HL-60/S4 (cell line): Measurements from ENCODE around the gene HOXB5.

Experiments used
- in situ Hi-C: fragments of 300-500 bp; cut with MboI; formaldehyde crosslinking; loops from 2 replicates; pipeline ENCODE4 v1.14.3; 2022; ENCODE audit warnings: low sequenced_read_pairs

Gene HOXB5

DNA sequence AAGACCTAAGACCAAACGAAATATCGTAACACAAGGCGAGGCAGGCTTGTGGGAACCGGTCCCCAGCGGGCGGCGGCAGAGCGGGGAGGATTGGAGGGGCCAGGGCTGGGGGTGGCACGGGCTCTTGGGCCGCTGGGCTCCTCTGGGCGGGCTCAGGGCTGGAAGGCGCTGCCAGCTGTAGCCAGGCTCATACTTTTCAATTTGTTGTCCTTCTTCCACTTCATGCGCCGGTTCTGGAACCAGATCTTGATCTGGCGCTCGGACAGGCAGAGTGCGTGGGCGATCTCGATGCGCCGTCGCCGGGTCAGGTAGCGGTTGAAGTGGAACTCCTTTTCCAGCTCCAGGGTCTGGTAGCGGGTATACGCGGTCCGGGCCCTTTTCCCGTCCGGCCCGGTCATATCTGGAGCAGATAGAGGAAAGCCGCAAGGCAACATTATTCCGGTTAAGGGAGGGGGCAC lies 1.5 kb downstream of the HOXB5 start:
- in situ Hi-C loops, result no loop called here

GRCh38 chr17:48591255-48592056 lies 2.1 kb downstream of the HOXB5 start:
- in situ Hi-C loops, result no loop called here

DNA sequence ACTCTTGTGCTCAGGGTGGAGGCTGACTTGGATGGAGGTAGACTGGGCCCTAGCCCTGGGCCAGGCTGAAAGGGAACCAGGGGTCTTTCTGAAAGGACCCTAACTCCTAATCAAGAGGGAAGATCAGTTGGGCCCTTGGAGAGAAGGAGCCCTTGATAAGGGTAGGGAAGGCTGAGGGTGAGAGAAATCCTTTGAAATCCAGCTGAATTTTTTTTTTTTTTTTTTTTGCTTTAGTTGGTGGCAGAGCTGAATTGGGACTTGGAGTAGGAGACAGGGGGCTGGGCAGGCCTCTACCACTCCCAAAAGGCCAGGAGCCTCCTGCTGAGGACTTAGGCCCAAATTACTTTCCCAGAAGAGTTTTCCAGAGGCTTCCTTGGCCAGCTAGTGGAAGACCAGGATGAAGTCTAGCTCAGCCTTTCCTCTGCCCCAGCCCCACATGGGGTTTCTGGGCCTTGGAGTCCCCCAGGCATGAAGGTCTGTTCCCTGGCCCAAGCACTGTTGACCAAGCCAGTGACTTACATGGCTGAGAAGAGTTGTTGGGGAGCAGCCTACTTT lies 2.9 kb downstream of the HOXB5 start:
- in situ Hi-C loops, result no loop called here

GRCh38 chr17:48589831-48590606 lies 3.6 kb downstream of the HOXB5 start, which contains the start of gene HOXB3:
TSS of gene HOXB3 (minus strand) at chr17:48590241. CDS start at chr17:48552474, 37,767 bp downstream.
- in situ Hi-C loops, result no loop called here

- in situ Hi-C loops, result no loop called here
Measured at GRCh38 chr17:48589060-48589830, 4.3 kb downstream of the HOXB5 start.

- in situ Hi-C loops, result no loop called here
Measured at GRCh38 chr17:48588528-48588927, 5.1 kb downstream of the HOXB5 start.

GRCh38 chr17:48588074-48588415 lies 5.5 kb downstream of the HOXB5 start:
- in situ Hi-C loops, result no loop called here

GRCh38 chr17:48587276-48588073 lies 6.1 kb downstream of the HOXB5 start:
- in situ Hi-C loops, result no loop called here

DNA sequence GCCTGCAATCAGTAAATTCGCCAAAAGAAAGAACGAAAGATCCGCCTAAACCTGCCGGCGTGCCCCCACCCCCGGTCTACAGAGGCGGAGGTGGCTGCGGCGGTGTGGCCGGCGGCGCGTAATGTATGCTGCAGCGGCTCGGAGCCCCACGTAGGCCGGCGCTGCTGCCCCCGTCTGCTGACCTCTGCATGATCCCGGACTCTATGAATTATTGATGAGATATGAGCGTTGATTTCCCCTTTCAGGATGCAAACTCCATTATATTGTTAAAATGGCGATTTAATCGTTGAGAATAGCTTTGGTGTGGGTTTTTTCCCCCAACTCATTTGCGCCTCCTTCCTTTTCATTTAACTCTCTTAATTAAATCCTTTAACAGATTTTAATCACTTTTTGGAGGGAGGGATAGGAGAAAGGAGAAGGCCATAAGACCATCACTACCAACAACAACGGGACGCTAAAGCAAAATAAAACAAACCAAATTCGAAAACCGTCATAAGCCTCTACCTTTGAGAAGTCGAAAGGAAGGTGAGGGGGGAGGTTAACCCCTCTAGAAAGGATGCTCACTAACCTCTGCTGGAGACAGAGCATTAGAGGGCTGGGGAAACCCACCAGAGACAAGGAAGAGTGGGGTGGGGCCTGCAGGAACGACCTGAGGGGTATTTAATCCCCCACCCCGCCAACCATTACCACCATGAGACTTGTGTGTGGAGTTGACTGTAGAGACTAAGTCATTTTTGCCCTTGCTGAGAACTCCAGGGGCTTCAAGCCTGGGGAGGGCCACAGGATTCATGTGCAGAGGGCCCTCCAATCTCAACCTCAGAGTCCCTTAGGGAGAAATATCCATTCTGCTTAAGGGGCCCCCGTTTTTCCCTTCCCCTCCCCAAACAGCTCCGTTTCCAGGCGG lies 7.0 kb downstream of the HOXB5 start:
- in situ Hi-C loops, result no loop called here

- in situ Hi-C loops, result no loop called here
Measured at GRCh38 chr17:48584223-48584741, 9.3 kb downstream of the HOXB5 start.

GRCh38 chr17:48583708-48584222 lies 9.8 kb downstream of the HOXB5 start:
- in situ Hi-C loops, result no loop called here

DNA sequence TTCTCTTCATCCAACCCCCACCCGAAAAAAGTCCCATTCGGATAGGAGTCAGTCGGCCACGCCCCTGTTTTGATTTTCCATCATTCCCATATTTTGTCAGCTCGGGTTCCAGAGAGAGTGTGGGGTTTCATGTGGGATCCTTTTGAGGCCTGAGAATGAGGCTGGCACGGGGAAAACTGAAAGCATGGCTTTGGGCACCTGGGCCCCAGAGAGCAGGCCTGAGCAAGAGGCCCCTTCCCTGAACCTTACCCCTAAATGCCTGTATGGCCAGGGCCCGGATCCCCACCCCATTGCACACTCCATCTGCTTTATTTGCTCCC lies 10.9 kb downstream of the HOXB5 start:
- in situ Hi-C loops, result no loop called here

DNA sequence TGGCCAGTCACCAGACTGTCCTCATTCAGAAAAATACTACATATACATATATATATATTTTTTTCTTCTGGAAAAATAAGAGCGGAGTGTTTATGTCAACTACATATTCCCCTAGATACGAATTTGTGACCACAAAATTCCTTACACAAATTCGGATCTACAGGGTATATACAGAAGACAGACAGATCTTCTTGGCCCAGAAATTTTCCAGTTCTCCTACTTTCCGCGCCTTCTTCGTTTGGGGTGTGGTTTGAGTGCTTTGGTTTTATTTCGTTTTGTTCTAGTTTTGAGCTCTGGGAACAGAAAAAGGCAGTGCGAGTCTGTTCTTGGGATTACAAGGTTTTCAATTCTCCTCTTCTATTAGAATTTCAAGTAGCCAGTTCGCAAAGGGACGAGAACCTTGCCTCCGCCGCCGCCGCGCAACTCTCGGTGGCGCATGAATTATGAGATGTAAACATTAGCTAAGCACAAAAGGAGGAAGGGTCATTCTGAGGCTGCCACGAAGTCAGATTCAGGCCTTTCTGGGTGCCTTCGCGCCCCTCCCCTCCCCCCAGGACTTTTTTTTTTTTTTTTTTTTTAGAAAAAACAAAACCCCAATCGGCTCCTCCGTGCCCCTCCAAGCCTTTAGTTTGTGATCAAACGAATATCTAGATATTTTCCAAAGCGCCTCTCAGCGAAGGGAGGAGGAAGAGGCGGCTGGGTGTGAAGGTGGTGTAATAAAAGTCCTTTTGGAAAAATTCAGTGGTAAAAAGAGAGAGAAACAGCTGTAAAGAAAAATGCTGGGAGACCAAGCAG lies 13.6 kb downstream of the HOXB5 start:
- in situ Hi-C loops, result no loop called here

DNA sequence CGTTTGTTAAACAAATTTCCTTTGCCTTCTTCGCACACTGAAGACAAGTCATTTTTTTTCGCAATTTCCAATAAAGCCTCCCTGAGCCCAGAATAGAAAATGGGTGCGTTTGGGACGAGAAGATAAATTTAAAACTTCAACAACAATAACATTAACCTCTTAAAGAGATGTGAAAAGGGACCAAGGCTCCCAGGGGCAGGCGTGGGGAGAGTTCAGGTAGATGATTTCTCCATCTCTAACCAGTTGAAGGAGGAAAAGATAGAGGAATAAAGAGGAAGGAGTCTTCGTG lies 14.2 kb downstream of the HOXB5 start:
- in situ Hi-C loops, result no loop called here

- in situ Hi-C loops, result no loop called here
Measured at GRCh38 chr17:48578616-48579470, 14.7 kb downstream of the HOXB5 start.

- in situ Hi-C loops, result no loop called here
Measured at GRCh38 chr17:48577946-48578615, 15.5 kb downstream of the HOXB5 start, which contains the start of gene HOXB4. TSS of gene HOXB4 (minus strand) at chr17:48578350. CDS start at chr17:48578319, 31 bp downstream.
